Measurements from ENCODE around the gene LRIG1. TPM values are rescaled to one million over a fixed set of nuclear protein-coding genes. Genes with fewer than 3 reads are reported as not detected.

The LRIG1 gene
- total RNA-seq, 1 experiment from 2014 or later: 5.3 TPM

DNA sequence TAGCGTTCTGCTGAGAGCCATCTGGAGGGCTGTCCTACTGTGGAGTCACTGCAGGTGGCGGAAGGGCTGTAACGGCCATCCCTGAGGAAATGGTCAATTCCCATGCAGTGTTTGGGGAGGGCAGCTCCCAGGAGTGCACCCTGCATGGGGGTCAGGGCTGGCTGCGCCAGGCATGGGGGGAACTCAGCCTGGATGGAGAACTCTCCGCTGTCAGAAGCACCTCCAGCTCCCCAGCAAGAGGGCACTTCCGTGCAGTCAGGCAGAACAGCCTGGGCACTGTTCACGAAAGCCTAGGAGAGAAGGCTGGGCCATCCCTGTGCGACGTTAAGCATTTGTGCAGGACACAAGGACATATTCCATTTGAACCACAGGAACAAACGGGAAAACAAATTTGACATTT is 105.2 kb downstream of the LRIG1 start:
- H3K9me3 ChIP-seq (ENCODE audit: control insufficient read depth, insufficient read depth, low read depth, low read length): no peaks in the 10 kb centered on the region
- CTCF ChIA-PET: no interaction called here
- TF ChIP-seq, protein P1, sequence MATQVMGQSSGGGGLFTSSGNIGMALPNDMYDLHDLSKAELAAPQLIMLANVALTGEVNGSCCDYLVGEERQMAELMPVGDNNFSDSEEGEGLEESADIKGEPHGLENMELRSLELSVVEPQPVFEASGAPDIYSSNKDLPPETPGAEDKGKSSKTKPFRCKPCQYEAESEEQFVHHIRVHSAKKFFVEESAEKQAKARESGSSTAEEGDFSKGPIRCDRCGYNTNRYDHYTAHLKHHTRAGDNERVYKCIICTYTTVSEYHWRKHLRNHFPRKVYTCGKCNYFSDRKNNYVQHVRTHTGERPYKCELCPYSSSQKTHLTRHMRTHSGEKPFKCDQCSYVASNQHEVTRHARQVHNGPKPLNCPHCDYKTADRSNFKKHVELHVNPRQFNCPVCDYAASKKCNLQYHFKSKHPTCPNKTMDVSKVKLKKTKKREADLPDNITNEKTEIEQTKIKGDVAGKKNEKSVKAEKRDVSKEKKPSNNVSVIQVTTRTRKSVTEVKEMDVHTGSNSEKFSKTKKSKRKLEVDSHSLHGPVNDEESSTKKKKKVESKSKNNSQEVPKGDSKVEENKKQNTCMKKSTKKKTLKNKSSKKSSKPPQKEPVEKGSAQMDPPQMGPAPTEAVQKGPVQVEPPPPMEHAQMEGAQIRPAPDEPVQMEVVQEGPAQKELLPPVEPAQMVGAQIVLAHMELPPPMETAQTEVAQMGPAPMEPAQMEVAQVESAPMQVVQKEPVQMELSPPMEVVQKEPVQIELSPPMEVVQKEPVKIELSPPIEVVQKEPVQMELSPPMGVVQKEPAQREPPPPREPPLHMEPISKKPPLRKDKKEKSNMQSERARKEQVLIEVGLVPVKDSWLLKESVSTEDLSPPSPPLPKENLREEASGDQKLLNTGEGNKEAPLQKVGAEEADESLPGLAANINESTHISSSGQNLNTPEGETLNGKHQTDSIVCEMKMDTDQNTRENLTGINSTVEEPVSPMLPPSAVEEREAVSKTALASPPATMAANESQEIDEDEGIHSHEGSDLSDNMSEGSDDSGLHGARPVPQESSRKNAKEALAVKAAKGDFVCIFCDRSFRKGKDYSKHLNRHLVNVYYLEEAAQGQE (IDR thresholded peaks at IDR 0.05; ENCODE audit: insufficient read depth in 1 of 2, low read depth in 2 of 2, low read length in 1 of 2): no peak
- TF ChIP-seq POLR2AphosphoS5 (IDR thresholded peaks at IDR 0.05; ENCODE audit: low read depth, low read length) (no peak), TCF7L2 (IDR thresholded peaks at IDR 0.05; ENCODE audit: low read depth, low read length) (no peak)
- TF ChIP-seq, protein P2, sequence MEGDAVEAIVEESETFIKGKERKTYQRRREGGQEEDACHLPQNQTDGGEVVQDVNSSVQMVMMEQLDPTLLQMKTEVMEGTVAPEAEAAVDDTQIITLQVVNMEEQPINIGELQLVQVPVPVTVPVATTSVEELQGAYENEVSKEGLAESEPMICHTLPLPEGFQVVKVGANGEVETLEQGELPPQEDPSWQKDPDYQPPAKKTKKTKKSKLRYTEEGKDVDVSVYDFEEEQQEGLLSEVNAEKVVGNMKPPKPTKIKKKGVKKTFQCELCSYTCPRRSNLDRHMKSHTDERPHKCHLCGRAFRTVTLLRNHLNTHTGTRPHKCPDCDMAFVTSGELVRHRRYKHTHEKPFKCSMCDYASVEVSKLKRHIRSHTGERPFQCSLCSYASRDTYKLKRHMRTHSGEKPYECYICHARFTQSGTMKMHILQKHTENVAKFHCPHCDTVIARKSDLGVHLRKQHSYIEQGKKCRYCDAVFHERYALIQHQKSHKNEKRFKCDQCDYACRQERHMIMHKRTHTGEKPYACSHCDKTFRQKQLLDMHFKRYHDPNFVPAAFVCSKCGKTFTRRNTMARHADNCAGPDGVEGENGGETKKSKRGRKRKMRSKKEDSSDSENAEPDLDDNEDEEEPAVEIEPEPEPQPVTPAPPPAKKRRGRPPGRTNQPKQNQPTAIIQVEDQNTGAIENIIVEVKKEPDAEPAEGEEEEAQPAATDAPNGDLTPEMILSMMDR (IDR thresholded peaks at IDR 0.05): no peak
- POLR2A ChIA-PET: no interaction called here
- no peaks in the 10 kb centered on the region for H3K4me1 ChIP-seq (ENCODE audit: control insufficient read depth, insufficient read depth, low read length)
- no peak for ATAC-seq
- intact Hi-C loops (cut with micrococcal nuclease; ENCODE audit: unreplicated experiment): no loop called here
- in situ Hi-C loops (cut with HindIII; ENCODE audit: low pct_unique_long_range_greater_than_20kb, low sequenced_read_pairs): no loop called here
- H3K4me3 ChIP-seq (ENCODE audit: low read depth in 2 of 2, low read length in 2 of 2): no peak overlapping the region
- no peak for DNase-seq (ENCODE audit: low read depth, low spot score)
- no peaks in the 10 kb centered on the region for H3K36me3 ChIP-seq (ENCODE audit: control insufficient read depth, insufficient read depth, low read length)
- no peaks in the 10 kb centered on the region for H3K27me3 ChIP-seq (ENCODE audit: control insufficient read depth, insufficient read depth, low read length)
- BruUV-seq (replicated peaks): no TSS peak
- H3K27ac ChIP-seq (ENCODE audit: low read length): no peak overlapping the region

DNA sequence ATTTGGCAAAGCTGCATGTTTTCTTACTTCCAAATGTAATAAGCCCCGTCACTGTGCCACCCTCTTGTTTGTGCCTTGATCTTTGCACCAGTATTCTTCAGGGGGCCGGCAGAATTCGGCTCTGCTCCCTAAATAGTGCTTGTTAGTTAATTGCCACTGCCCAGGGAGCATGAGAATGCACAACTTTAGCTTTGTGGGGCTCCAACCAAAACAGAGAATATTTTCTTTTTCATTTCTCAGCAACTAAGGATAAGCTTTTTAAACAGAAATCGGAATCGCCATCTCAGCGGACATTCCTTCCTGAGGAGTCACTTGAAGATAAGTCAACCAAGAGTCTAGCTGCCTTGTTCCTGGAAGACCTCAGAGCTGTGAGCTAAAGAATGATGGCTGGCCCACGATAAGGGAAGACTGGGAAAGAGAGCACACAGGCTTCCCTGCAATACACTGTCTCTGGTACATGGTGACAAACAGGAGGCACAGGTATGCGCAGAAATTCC is 106.0 kb downstream of the LRIG1 start:
- H3K9me3 ChIP-seq (ENCODE audit: control insufficient read depth, insufficient read depth, low read depth, low read length): no peaks in the 10 kb centered on the region
- BruUV-seq (replicated peaks): no TSS peak
- CTCF ChIA-PET: no interaction called here
- intact Hi-C loops (cut with micrococcal nuclease; ENCODE audit: unreplicated experiment) (no loop called here), in situ Hi-C loops (cut with HindIII; ENCODE audit: low pct_unique_long_range_greater_than_20kb, low sequenced_read_pairs) (no loop called here)
- H3K36me3 ChIP-seq (ENCODE audit: control insufficient read depth, insufficient read depth, low read length): no peaks in the 10 kb centered on the region
- no peak overlapping the region for H3K4me3 ChIP-seq (ENCODE audit: low read depth in 2 of 2, low read length in 2 of 2)
- no peak overlapping the region for H3K27ac ChIP-seq (ENCODE audit: low read length)
- no peaks in the 10 kb centered on the region for H3K27me3 ChIP-seq (ENCODE audit: control insufficient read depth, insufficient read depth, low read length)
- POLR2A ChIA-PET: no interaction called here
- TF ChIP-seq SIN3A (IDR thresholded peaks at IDR 0.05; ENCODE audit: borderline replicate concordance, insufficient read depth, low read depth, low read length) (no peak), TCF7L2 (IDR thresholded peaks at IDR 0.05; ENCODE audit: low read depth, low read length) (no peak), POLR2AphosphoS5 (IDR thresholded peaks at IDR 0.05; ENCODE audit: low read depth, low read length) (no peak)
- TF ChIP-seq, protein P1 (IDR thresholded peaks at IDR 0.05; ENCODE audit: insufficient read depth in 1 of 2, low read depth in 2 of 2, low read length in 1 of 2): no peak
- TF ChIP-seq, protein P2 (IDR thresholded peaks at IDR 0.05): no peak
- ATAC-seq: no peak
- H3K4me1 ChIP-seq (ENCODE audit: control insufficient read depth, insufficient read depth, low read length): no peaks in the 10 kb centered on the region
- no peak for DNase-seq (ENCODE audit: low read depth, low spot score)

Data from Panc1 (cell line).